ENCODE measurements around the gene U2AF2.

GRCh38 chr19:55694656-55695491 lies 40.0 kb downstream of the U2AF2 start:
- TF ChIP-seq CTCF (IDR thresholded peaks at IDR 0.05; ENCODE audit: low read depth, low read length) (no peak), EZH2phosphoT487 (IDR thresholded peaks at IDR 0.05; ENCODE audit: low read depth) (no peak)

All from OCI-LY3 (cell line).